ENCODE measurements around the gene TGM4. TPM values are rescaled to one million over a fixed set of nuclear protein-coding genes. Genes with fewer than 3 reads are reported as not detected.

The TGM4 gene
- total RNA-seq, 1 donor from 2014 or later = not detected

DNA sequence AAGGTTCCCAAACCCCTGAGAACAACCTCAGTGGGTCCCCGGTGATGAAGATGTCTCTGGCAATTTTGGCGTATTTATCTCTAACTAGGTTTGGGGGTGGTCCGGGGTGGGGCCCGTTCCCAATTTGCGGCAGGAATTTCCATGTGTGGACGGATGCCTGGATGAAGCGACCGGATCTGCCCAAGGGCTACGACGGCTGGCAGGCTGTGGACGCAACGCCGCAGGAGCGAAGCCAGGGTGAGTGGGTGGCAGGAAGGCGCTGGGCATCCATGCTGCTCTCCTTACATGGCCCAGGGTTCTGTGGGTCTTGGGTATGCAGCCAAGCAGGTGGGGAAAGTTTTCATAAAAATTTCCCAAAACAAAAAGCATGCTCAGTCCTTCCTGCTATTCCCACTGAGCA, 29.3 kb downstream of the TGM4 start:
- intact Hi-C loops (cut with micrococcal nuclease) = no loop called here
- H3K4me3 Mint-ChIP-seq = no peak overlapping the region
- ChIA-PET POLR2A (no interaction called here), CTCF (no interaction called here)
- no peaks in the 10 kb centered on the region for H3K9me3 Mint-ChIP-seq
- no peaks in the 10 kb centered on the region for H3K4me1 Mint-ChIP-seq
- H3K27ac Mint-ChIP-seq = no peak overlapping the region
- ATAC-seq (ENCODE audit: low read depth) (no peak), DNase-seq (no peak)
- TF ChIP-seq CTCF (IDR thresholded peaks at IDR 0.05) = no peak
- peaks cover 14% of the 10 kb centered on the region for H3K27me3 Mint-ChIP-seq
- H3K36me3 Mint-ChIP-seq (ENCODE audit: low read depth) = no peaks in the 10 kb centered on the region

GRCh38 chr3:44905446-44906157, 31.2 kb downstream of the TGM4 start:
- POLR2A ChIA-PET = no interaction called here
- H3K4me3 Mint-ChIP-seq = no peak overlapping the region
- intact Hi-C loops (cut with micrococcal nuclease) = no loop called here
- no peak overlapping the region for H3K27ac Mint-ChIP-seq
- CTCF ChIA-PET = no interaction called here
- H3K27me3 Mint-ChIP-seq = peaks cover 12% of the 10 kb centered on the region
- no peaks in the 10 kb centered on the region for H3K9me3 Mint-ChIP-seq
- no peaks in the 10 kb centered on the region for H3K4me1 Mint-ChIP-seq
- no peak for TF ChIP-seq CTCF (IDR thresholded peaks at IDR 0.05)
- no peak for ATAC-seq (ENCODE audit: low read depth)
- no peak for DNase-seq
- no peaks in the 10 kb centered on the region for H3K36me3 Mint-ChIP-seq (ENCODE audit: low read depth)

DNA sequence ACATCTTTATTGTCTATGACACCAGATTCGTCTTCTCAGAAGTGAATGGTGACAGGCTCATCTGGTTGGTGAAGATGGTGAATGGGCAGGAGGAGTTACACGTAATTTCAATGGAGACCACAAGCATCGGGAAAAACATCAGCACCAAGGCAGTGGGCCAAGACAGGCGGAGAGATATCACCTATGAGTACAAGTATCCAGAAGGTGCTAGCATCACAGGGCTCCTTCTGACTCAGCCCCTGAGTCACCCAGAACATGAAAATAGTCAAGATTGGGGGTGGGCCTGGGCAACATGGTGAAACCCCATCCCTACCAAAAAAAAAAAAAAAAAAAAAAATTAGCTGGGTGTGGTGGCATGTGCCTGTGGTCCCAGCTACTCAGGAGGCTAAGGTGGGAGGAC, 32.6 kb downstream of the TGM4 start:
- DNase-seq (no peak), ATAC-seq (ENCODE audit: low read depth) (no peak)
- ChIA-PET POLR2A (no interaction called here), CTCF (no interaction called here)
- no peaks in the 10 kb centered on the region for H3K9me3 Mint-ChIP-seq
- no peaks in the 10 kb centered on the region for H3K36me3 Mint-ChIP-seq (ENCODE audit: low read depth)
- H3K27ac Mint-ChIP-seq = no peak overlapping the region
- intact Hi-C loops (cut with micrococcal nuclease) = no loop called here
- TF ChIP-seq CTCF (IDR thresholded peaks at IDR 0.05) = no peak
- H3K4me3 Mint-ChIP-seq = no peak overlapping the region
- H3K4me1 Mint-ChIP-seq = no peaks in the 10 kb centered on the region
- H3K27me3 Mint-ChIP-seq = peaks cover 8% of the 10 kb centered on the region

DNA sequence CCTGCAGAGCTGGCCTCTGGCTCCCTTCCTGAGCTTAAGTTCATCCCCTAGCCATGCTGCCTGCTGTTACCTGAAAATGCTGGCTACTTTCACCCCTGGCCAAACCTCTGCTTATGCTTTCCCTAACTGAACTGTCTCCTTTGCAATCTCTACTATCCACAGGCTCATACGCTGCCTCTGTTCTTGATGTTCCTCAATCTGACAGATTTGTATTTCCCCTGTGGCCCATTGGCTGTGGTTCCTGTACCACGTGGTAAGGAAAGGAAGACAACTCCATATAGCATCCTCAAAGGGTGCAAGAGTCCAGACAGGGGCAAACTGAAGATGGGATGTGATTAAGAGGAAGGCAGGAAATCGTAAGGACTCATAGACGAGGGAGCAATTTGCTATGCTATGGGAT, 33.2 kb downstream of the TGM4 start:
- peaks cover 8% of the 10 kb centered on the region for H3K27me3 Mint-ChIP-seq
- H3K4me3 Mint-ChIP-seq = no peak overlapping the region
- no peak overlapping the region for H3K27ac Mint-ChIP-seq
- no peaks in the 10 kb centered on the region for H3K36me3 Mint-ChIP-seq (ENCODE audit: low read depth)
- POLR2A ChIA-PET = no interaction called here
- CTCF ChIA-PET = interaction anchor here (0.9 kb wide), 1 partner anchor 375 kb away, joined by 3 read pairs; no protein-coding TSS in a partner anchor
- DNase-seq (no peak), ATAC-seq (ENCODE audit: low read depth) (no peak)
- H3K4me1 Mint-ChIP-seq = no peaks in the 10 kb centered on the region
- intact Hi-C loops (cut with micrococcal nuclease) = no loop called here
- TF ChIP-seq CTCF (IDR thresholded peaks at IDR 0.05) = no peak
- H3K9me3 Mint-ChIP-seq = no peaks in the 10 kb centered on the region

- ChIA-PET CTCF (no interaction called here), POLR2A (no interaction called here)
- no peak overlapping the region for H3K27ac Mint-ChIP-seq
- DNase-seq (no peak), ATAC-seq (ENCODE audit: low read depth) (no peak)
- no peak overlapping the region for H3K4me3 Mint-ChIP-seq
- no peaks in the 10 kb centered on the region for H3K36me3 Mint-ChIP-seq (ENCODE audit: low read depth)
- H3K9me3 Mint-ChIP-seq = no peaks in the 10 kb centered on the region
- TF ChIP-seq CTCF (IDR thresholded peaks at IDR 0.05) = no peak
- intact Hi-C loops (cut with micrococcal nuclease) = no loop called here
- peaks cover 8% of the 10 kb centered on the region for H3K27me3 Mint-ChIP-seq
- H3K4me1 Mint-ChIP-seq = no peaks in the 10 kb centered on the region
Observed at GRCh38 chr3:44909063-44909462, 34.7 kb downstream of the TGM4 start.

Measured in activated B cell treated with CpG ODN at 0.5 μM for 24 hours (primary cell).